HCT116 (cell line): ENCODE data around the gene HOMER1.

Source experiments
- EGR1 ChIP-seq: IDR thresholded peaks from 2 replicates; pipeline ENCODE4 v1.6.1; 2012; ENCODE audit warnings: low read depth
- EZH2phosphoT487 ChIP-seq: fragments of 200-600 bp; IDR thresholded peaks from 2 replicates; pipeline ENCODE4 v1.6.1; 2018; ENCODE audit warnings: antibody characterized with exemption, borderline replicate concordance
- JUND ChIP-seq: IDR thresholded peaks from 2 replicates; pipeline ENCODE4 v1.6.1; 2012
- POLR2A ChIP-seq: IDR thresholded peaks from 2 replicates; pipeline ENCODE4 v1.7.0; 2011; ENCODE audit warnings: borderline replicate concordance; ENCODE audit not compliant: insufficient read depth, insufficient read length; ENCODE audit errors: extremely low read depth
- POLR2AphosphoS5 ChIP-seq: IDR thresholded peaks from 2 replicates; pipeline ENCODE4 v1.6.1; 2011; ENCODE audit warnings: mild to moderate bottlenecking, low read depth, low read length, moderate library complexity
- RAD21 ChIP-seq: IDR thresholded peaks from 2 replicates; pipeline ENCODE4 v1.6.1; 2012; ENCODE audit warnings: low read depth, mild to moderate bottlenecking
- SIN3A ChIP-seq: IDR thresholded peaks from 2 replicates; pipeline ENCODE4 v1.6.1; 2012; ENCODE audit warnings: low read depth
- YY1 ChIP-seq: IDR thresholded peaks from 2 replicates; pipeline ENCODE4 v1.6.1; 2011; ENCODE audit warnings: low read length, low read depth, moderate library complexity, mild to moderate bottlenecking; ENCODE audit not compliant: insufficient replicate concordance; ENCODE audit errors: extremely low read depth
- ZFX ChIP-seq: fragments of 450-650 bp; IDR thresholded peaks from 2 replicates; pipeline ENCODE4 v1.6.1; 2017
- TF ChIP-seq, protein P1 (sequence below), 3 experiments: fragments of 200-600 bp in 1 of 3; sonication (generic) in 1 of 3; IDR thresholded peaks in 2 of 3; conservative IDR thresholded peaks in 1 of 3; 2 replicates each; pipeline ENCODE4 v1.5.1; 2012 to 2017; ENCODE audit warnings: low read depth in 2 of 3, low read length in 2 of 3, antibody characterized with exemption in 1 of 3, borderline replicate concordance in 1 of 3, control low read depth in 1 of 3, mild to moderate bottlenecking in 1 of 3, mixed read lengths in 1 of 3, mixed run types in 1 of 3, moderate library complexity in 1 of 3; ENCODE audit not compliant: insufficient read depth in 1 of 3
- TF ChIP-seq, protein P2 (sequence below): IDR thresholded peaks from 2 replicates; pipeline ENCODE4 v1.6.1; 2012
- TF ChIP-seq, protein P3 (sequence below): IDR thresholded peaks from 2 replicates; pipeline ENCODE4 v1.6.1; 2012
- TF ChIP-seq, protein P4 (sequence below): IDR thresholded peaks from 2 replicates; pipeline ENCODE4 v1.6.1; 2012; ENCODE audit warnings: low read depth

DNA sequence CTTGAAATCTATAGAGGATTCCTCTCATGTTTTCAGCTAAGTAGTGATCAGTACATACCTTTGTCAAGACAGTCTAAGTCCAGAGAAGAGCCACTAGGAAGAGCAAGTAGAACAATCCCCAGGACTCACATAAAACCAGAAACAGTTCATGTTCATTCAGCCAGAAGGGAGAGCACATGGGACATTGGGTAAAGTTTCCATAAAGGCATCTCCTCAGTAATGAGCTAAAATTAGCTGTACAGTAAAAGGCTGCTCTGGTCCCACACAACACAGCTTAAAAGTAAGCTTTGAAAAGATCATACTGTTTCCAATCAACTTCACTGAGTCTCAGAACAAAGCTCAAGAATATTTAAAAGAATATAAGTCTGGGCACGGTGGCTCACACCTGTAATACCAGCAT is 32.4 kb downstream of the HOMER1 start:
- TF ChIP-seq EGR1: no peak
- TF ChIP-seq, protein P1, sequence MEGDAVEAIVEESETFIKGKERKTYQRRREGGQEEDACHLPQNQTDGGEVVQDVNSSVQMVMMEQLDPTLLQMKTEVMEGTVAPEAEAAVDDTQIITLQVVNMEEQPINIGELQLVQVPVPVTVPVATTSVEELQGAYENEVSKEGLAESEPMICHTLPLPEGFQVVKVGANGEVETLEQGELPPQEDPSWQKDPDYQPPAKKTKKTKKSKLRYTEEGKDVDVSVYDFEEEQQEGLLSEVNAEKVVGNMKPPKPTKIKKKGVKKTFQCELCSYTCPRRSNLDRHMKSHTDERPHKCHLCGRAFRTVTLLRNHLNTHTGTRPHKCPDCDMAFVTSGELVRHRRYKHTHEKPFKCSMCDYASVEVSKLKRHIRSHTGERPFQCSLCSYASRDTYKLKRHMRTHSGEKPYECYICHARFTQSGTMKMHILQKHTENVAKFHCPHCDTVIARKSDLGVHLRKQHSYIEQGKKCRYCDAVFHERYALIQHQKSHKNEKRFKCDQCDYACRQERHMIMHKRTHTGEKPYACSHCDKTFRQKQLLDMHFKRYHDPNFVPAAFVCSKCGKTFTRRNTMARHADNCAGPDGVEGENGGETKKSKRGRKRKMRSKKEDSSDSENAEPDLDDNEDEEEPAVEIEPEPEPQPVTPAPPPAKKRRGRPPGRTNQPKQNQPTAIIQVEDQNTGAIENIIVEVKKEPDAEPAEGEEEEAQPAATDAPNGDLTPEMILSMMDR (IDR thresholded peaks at IDR 0.05 in 2 of 3, conservative IDR thresholded peaks at IDR 0.05 in 1 of 3; ENCODE audit: borderline replicate concordance in 1 of 3, insufficient read depth in 1 of 3, low read depth in 2 of 3, low read length in 2 of 3): no peak
- no peak for TF ChIP-seq YY1
- TF ChIP-seq, protein P2, sequence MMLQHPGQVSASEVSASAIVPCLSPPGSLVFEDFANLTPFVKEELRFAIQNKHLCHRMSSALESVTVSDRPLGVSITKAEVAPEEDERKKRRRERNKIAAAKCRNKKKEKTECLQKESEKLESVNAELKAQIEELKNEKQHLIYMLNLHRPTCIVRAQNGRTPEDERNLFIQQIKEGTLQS: no peak
- TF ChIP-seq RAD21: no peak
- no peak for TF ChIP-seq POLR2A
- TF ChIP-seq, protein P3, sequence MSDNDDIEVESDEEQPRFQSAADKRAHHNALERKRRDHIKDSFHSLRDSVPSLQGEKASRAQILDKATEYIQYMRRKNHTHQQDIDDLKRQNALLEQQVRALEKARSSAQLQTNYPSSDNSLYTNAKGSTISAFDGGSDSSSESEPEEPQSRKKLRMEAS: no peak
- no peak for TF ChIP-seq SIN3A
- no peak for TF ChIP-seq POLR2AphosphoS5
- TF ChIP-seq ZFX: no peak
- TF ChIP-seq, protein P4, sequence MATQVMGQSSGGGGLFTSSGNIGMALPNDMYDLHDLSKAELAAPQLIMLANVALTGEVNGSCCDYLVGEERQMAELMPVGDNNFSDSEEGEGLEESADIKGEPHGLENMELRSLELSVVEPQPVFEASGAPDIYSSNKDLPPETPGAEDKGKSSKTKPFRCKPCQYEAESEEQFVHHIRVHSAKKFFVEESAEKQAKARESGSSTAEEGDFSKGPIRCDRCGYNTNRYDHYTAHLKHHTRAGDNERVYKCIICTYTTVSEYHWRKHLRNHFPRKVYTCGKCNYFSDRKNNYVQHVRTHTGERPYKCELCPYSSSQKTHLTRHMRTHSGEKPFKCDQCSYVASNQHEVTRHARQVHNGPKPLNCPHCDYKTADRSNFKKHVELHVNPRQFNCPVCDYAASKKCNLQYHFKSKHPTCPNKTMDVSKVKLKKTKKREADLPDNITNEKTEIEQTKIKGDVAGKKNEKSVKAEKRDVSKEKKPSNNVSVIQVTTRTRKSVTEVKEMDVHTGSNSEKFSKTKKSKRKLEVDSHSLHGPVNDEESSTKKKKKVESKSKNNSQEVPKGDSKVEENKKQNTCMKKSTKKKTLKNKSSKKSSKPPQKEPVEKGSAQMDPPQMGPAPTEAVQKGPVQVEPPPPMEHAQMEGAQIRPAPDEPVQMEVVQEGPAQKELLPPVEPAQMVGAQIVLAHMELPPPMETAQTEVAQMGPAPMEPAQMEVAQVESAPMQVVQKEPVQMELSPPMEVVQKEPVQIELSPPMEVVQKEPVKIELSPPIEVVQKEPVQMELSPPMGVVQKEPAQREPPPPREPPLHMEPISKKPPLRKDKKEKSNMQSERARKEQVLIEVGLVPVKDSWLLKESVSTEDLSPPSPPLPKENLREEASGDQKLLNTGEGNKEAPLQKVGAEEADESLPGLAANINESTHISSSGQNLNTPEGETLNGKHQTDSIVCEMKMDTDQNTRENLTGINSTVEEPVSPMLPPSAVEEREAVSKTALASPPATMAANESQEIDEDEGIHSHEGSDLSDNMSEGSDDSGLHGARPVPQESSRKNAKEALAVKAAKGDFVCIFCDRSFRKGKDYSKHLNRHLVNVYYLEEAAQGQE: no peak
- TF ChIP-seq EZH2phosphoT487: no peak
- TF ChIP-seq JUND: no peak
